BE2C (cell line): ENCODE data around the gene DLG3.

Experiments used
- DNase-seq: peaks from one replicate; pipeline ENCODE4 v3.0.0-alpha.2; 2020
- H3K27me3 ChIP-seq: fragments of 250-450 bp; sonication (Bioruptor Pico); 2 replicates; pipeline ENCODE4 v1.5.1; 2020; ENCODE audit warnings: mild to moderate bottlenecking
- H3K36me3 ChIP-seq: fragments of 250-450 bp; sonication (Bioruptor Pico); 2 replicates; pipeline ENCODE4 v1.5.1; 2020; ENCODE audit warnings: mild to moderate bottlenecking
- H3K4me1 ChIP-seq: fragments of 250-450 bp; sonication (Bioruptor Pico); 2 replicates; pipeline ENCODE4 v1.5.1; 2020
- H3K4me3 ChIP-seq: 2 replicates; pipeline ENCODE4 v1.5.1; 2011; ENCODE audit warnings: low read depth, low read length
- H3K9me3 ChIP-seq: fragments of 250-450 bp; sonication (Bioruptor Pico); 2 replicates; pipeline ENCODE4 v1.5.1; 2020
- TF ChIP-seq, protein P1 (sequence below): IDR thresholded peaks from 2 replicates; pipeline ENCODE4 v1.5.1; 2012; ENCODE audit warnings: mild to moderate bottlenecking, low read depth, low read length

The DLG3 gene

DNA sequence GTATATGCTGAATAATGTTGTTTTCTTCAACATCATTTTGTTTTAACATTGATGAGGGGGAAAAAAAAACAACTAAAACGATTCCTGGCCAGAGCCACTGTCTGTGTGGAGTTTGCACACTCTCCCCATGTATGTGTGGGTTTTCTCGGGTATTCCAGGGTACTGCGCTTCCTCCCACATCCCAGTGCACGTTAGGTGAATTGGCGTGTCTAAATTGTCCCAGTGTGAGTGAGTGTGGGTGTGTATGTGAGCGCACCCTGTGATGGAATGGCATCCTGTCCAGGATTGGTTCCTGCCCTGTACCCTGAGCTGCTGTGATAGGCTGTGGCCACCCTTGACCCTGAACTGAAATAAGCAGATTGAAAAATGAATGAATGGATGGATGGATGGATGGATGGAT lies 2.4 kb upstream of the DLG3 start:
- no peaks in the 10 kb centered on the region for H3K9me3 ChIP-seq
- H3K36me3 ChIP-seq = no peaks in the 10 kb centered on the region
- peaks cover 16% of the 10 kb centered on the region for H3K27me3 ChIP-seq
- no peak overlapping the region for H3K4me3 ChIP-seq
- TF ChIP-seq, protein P1, sequence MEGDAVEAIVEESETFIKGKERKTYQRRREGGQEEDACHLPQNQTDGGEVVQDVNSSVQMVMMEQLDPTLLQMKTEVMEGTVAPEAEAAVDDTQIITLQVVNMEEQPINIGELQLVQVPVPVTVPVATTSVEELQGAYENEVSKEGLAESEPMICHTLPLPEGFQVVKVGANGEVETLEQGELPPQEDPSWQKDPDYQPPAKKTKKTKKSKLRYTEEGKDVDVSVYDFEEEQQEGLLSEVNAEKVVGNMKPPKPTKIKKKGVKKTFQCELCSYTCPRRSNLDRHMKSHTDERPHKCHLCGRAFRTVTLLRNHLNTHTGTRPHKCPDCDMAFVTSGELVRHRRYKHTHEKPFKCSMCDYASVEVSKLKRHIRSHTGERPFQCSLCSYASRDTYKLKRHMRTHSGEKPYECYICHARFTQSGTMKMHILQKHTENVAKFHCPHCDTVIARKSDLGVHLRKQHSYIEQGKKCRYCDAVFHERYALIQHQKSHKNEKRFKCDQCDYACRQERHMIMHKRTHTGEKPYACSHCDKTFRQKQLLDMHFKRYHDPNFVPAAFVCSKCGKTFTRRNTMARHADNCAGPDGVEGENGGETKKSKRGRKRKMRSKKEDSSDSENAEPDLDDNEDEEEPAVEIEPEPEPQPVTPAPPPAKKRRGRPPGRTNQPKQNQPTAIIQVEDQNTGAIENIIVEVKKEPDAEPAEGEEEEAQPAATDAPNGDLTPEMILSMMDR = no peak
- DNase-seq = no peak
- H3K4me1 ChIP-seq = no peaks in the 10 kb centered on the region

DNA sequence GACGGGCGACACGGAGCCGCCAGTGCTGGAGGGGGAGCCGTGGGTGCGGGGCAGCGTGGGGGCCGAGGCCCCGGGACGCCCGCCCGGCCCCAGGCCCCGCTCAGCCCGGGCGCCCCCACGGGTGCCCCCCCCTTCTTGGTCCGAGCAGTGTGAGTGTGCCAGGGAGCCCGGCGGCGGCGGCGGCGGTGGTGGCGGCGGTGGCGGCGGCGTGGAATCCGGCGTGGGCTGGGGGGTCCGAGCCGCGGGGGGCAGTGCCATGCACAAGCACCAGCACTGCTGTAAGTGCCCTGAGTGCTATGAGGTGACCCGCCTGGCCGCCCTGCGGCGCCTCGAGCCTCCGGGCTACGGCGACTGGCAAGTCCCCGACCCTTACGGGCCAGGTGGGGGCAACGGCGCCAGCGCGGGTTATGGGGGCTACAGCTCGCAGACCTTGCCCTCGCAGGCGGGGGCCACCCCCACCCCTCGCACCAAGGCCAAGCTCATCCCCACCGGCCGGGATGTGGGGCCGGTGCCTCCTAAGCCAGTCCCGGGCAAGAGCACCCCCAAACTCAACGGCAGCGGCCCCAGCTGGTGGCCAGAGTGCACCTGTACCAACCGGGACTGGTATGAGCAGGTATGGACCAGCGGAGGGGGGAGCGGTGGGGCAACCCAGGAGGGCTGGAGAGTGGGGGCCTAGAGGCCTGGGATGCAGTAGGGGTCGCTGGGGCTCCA lies 466 bp downstream of the DLG3 start:
- Histone ChIP-seq H3K9me3 (no peaks in the 10 kb centered on the region), H3K36me3 (no peaks in the 10 kb centered on the region), H3K27me3 (peaks cover 16% of the 10 kb centered on the region), H3K4me1 (no peaks in the 10 kb centered on the region), H3K4me3 (no peak overlapping the region)
- TF ChIP-seq, protein P1 = no peak
- no peak for DNase-seq

DNA sequence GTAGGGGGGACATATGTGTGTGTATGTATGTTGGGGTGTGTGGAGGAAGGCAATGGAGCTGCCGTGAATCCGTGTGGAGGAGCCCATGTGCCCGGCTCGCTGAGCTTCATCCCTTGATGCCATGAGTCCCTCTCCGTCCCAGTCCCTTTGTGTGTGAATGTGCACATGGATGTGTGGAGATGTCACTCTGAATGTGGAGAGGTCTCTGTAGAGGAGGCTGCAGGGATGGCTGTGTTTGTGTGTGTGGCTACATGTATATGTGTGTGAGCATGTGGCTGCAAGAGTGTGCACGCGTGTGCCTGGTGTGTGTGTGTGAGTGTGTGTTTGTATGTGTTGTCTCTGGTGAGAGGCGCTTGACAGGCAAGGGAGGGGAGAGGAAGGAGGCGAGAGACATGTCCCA lies 1.3 kb downstream of the DLG3 start:
- H3K4me3 ChIP-seq = no peak overlapping the region
- no peaks in the 10 kb centered on the region for H3K36me3 ChIP-seq
- no peaks in the 10 kb centered on the region for H3K4me1 ChIP-seq
- DNase-seq = no peak
- TF ChIP-seq, protein P1 = no peak
- no peaks in the 10 kb centered on the region for H3K9me3 ChIP-seq
- H3K27me3 ChIP-seq = peaks cover 16% of the 10 kb centered on the region

DNA sequence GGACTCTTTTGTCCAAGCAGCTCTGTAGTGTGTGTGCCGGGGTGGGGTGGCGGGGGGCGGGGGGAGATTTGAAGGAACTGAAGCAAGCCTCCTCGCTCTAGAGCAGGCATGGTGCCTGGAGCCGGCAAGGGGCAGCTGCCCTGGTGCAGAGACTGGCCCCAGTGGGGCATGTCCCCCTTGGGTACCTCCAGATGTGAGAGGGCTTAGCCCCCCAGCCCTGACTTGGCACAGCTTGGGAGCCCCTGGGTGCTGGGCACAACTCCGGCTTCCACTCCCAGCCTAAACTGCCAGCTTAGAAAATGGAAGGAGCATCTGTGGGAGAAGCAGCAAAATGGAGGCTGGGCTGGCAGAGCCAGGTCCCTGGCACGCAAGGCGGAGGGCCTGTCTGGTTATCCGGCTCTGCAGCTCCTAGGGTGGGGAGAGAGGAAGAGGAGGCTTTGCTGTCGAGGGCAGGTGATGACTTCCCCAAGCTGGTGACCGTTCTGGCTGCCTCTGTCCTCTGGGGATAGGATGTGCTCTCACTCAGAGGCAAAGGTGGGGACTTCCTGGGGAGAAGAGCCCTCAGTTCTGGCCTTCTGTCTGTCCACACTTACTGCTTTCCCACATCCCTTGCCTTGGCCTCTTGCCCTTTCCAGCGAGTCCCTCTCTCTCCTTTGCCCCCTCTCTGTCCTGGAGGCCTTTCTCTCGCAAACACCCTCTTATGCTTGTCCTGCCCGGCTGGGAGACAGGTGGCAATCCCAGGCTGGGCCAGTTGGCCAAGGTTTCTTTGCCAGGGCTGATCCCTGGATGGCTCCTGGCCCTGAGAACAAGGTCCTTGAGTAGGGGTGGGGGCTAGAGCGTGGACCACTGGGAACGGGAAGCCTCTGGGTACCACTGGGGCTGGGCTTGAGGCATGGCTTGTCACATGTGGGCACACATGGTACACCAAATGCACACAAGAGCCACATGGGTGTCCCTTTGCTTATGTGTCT lies 2.0 kb downstream of the DLG3 start:
- Histone ChIP-seq H3K9me3 (no peaks in the 10 kb centered on the region), H3K4me3 (no peak overlapping the region), H3K36me3 (no peaks in the 10 kb centered on the region), H3K4me1 (no peaks in the 10 kb centered on the region), H3K27me3 (peaks cover 16% of the 10 kb centered on the region)
- no peak for DNase-seq
- TF ChIP-seq, protein P1 = no peak

DNA sequence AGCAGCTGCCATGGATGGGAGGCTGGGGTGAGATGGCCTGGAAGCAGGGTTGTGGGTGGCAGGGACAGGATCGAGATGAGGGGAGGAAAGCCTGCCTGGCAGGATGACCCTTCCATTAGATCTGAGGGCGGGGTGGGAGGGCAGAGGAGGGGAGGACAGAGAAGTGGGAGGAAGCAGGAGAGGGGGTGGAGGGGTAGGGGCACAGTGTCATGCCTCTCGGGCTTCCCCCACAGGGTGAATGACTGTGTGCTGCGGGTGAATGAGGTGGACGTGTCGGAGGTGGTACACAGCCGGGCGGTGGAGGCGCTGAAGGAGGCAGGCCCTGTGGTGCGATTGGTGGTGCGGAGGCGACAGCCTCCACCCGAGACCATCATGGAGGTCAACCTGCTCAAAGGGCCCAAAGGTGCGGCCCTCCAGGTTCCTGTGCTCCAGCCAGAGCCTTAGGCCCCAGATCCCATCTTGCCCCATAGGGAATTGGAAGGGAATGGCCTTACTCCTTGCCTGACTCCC lies 4.9 kb downstream of the DLG3 start:
- TF ChIP-seq, protein P1 = no peak
- H3K27me3 ChIP-seq = peaks cover 10% of the 10 kb centered on the region
- H3K4me3 ChIP-seq = no peak overlapping the region
- H3K36me3 ChIP-seq = no peaks in the 10 kb centered on the region
- H3K9me3 ChIP-seq = no peaks in the 10 kb centered on the region
- DNase-seq = no peak
- H3K4me1 ChIP-seq = no peaks in the 10 kb centered on the region
